SK-MEL-5 (cell line): Measurements from ENCODE around the gene USE1. TPM values are rescaled to one million over a fixed set of nuclear protein-coding genes. Genes with fewer than 3 reads are reported as not detected.

Experiments used
- DNase-seq: peaks from one replicate; pipeline ENCODE4 v3.0.0-alpha.2; 2016; ENCODE audit warnings: low read depth, low spot score
- in situ Hi-C: cut with HindIII; loops from 2 replicates; pipeline ENCODE4 v1.10.0; 2016; ENCODE audit warnings: low sequenced_read_pairs, high pct_unique_total_duplicates, low pct_unique_long_range_greater_than_20kb
- total RNA-seq: library from RNA; depleted of rRNA; stranded (reverse); fragments of >200 nt; shearing (Covaris generic); gene quantifications from 2 replicates; pipeline ENCODE4 v1.2.3, GENCODE V29; 2014

USE1 gene
- total RNA-seq, 1 experiment from 2014 or later = 6.8 TPM

DNA sequence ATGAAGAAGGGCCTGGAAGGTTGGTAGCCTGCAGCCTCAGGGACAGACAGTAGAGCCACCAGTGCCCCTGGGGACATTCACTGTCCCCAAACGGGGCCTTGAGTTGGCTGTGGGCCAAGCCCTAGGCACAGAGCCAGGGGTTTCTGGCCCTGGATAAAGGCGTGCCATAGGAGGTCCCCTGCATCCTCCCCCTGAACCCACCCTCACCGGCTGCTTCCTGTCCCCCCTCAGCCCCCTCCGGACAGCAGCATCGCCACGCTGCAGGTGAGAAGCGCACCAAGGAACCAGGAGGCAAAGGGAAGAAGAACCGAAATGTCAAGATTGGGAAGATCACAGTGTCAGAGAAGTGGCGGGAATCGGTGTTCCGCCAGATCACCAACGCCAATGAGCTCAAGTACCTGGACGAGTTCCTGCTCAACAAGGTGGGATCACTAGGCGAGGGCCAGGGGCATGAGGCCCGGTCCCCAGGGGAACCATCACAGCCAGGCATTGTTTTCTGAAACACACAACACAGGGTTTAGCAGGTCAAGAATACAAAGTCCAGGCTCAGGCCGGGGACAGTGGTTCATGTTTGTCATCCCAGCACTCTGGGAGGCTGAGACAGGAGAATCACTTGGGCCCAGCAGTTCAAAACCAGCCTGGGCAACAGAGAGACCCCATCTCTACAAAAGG, 14.6 kb upstream of the USE1 start:
- DNase-seq = no peak
- in situ Hi-C loops = no loop called here

DNA sequence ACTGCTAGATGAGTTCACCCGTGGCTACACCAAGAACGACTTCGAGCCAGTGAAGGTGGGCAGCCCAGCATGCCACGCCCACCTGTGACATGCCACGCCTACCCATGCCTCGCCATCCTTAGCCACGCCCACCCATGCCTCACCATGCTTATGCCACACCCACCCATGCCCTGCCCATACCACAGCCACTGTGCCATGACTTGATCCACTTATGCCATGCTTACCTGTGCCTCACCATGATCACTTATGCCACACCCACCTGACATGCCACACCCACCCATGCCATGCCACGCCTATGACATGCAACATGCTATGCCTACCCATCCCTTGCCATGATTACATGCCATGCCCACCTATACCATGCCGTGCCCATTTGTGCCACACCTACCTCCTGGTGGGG, 12.9 kb upstream of the USE1 start:
- in situ Hi-C loops = no loop called here
- peak; percentile 62 for DNase-seq

- no peak for DNase-seq
- in situ Hi-C loops = no loop called here
These were observed 12.4 kb upstream of the USE1 start for GRCh38 chr19:17202713-17203112.

DNA sequence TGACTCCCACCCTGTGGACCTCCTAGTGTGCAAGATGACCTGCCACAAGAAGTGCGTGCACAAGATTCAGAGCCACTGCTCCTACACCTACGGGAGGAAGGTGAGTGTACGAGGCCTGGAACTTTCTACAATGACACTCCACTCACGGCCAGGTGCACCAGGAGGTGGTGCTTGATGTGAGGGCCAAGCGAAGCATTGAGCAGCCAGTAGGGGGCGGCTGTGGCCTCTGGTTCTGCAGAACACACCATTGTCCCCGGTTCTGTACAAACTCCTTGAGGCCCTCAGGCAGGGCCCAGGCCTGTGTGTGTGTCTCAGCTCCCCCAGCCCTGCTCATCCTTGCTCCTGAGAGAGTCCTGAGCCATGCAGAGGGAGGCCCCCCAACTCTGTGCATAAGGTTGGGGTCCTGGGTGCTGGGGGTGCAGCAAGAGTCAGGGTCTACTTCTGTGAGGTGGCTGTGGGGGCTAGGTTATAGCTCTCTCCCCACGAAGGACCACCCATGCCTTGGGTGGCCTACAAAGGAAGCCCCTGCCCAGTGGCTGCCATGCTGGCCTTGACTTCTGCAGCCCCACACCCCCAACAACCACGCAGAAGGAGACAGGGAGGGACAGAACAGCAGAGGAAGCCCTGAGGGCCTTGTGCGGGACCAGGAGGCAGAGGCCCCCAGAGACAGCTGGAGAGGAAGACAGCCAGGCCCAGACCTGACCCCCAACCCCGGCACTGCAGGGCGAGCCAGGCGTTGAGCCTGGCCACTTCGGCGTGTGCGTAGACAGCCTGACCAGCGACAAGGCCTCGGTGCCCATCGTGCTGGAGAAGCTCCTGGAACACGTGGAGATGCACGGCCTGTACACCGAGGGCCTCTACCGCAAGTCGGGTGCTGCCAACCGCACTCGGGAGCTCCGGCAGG, 9.7 kb upstream of the USE1 start:
- DNase-seq = peak; percentile 41
- in situ Hi-C loops = no loop called here

DNA sequence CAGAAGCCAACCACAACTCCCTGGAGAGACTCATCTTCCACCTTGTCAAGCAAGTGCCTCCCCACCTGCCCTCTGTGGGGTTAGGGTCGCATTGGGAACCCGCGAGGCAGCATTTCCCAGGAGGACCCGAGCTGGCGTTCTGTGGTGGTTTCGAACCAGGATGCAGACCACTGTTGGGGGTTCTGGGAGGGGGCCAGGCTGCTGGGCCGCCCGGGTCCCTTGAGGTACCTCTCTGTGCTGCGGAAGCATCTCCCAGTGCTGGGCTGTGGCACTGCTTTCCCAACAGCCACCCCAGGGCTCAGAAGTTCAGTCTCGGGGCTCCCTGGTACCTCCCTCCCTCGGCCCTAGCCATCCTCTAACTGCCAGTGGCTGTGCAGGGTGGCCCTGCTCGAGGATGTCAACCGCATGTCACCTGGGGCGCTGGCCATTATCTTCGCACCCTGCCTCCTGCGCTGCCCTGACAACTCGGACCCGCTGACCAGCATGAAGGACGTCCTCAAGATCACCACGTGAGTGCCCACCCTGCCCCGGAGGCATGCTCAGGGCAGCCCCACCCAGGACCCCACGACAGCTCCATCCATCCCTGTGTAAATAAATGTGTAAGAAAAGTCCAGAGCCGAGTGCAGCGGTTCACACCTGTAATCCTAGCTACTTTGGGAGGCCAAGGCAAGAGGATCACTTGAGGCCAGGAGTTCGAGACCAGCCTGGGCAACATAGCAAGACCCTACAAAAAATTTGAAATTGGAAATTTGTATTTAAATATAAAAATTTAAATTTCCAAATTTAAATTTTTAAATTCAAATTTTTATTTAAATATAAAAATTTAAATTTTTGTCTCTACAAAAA, 8.2 kb upstream of the USE1 start:
- in situ Hi-C loops = no loop called here
- no peak for DNase-seq

GRCh38 chr19:17209126-17210036, 5.8 kb upstream of the USE1 start:
- in situ Hi-C loops = no loop called here
- peak; percentile 89 for DNase-seq

DNA sequence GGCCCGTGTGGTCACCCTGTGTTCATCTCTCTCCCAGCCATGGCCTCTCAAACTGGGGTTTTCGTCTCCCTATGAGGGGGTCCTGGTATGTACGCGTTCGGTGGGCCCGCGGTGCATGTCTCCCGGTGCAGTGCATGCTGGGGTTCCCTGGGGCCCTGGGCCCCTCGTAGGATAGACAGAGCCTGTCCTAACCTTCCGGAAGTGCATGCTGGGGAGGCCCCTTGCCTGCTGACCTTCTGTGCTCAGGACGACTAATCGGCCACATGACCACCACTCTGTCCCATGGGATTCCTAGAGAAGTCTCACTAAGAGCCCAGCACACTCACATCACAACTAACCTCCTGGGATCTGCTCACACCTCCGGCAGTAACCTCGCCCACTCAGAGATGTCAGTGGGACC, 4.9 kb upstream of the USE1 start:
- peak; percentile 40 for DNase-seq
- in situ Hi-C loops = no loop called here

GRCh38 chr19:17211547-17212446, 3.4 kb upstream of the USE1 start:
- no peak for DNase-seq
- in situ Hi-C loops = no loop called here

DNA sequence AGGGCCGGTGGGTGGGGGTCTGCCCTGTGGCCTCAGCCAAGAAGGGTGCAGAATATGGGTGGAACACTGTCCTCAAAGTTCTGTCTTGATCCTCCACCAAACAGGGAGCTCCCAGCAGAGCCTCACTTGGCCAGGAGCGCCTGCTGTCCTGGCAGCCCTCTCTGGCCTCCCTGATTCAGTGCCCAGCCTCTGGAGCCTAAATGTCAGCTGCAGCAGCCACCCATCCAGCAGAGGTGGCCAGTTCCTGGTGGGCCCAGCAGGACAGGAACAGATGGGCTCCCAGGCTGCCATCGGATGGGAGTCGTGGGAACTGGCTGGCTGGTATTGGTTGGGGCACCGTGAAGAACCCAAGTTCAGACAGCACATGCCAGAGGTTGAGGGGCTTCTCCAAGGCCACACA, 1.8 kb upstream of the USE1 start:
- DNase-seq = no peak
- in situ Hi-C loops = no loop called here

- DNase-seq = no peak
- in situ Hi-C loops = no loop called here
These were observed 540 bp upstream of the USE1 start for GRCh38 chr19:17214508-17215126.

- in situ Hi-C loops = no loop called here
- DNase-seq = no peak
These were observed 1.0 kb downstream of the USE1 start for GRCh38 chr19:17216058-17216670.

- no peak for DNase-seq
- in situ Hi-C loops = no loop called here
These were observed 4.1 kb downstream of the USE1 start for GRCh38 chr19:17219286-17219685.

GRCh38 chr19:17220207-17220758, 5.1 kb downstream of the USE1 start:
- in situ Hi-C loops = no loop called here
- no peak for DNase-seq

DNA sequence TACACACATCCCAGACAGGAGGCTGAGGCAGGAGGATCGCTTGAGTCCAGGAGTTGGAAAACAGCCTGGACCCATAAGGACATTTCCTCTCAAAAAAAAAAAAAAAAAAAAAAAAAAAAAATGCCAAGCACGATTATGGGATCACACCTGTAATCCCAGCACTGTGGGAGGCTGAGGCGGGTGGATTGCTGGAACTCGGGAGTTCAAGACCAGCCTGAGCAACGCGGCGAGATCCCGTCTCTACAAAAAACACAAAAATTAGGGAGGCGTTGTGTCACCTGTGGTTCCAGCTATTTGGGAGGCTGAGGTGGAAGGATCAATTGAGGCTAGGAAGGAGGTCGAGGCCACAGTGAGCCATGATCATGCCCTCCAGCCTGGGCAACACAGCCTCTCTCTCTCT, 9.9 kb downstream of the USE1 start:
- in situ Hi-C loops = no loop called here

More for the DNA sequence above, 9.9 kb downstream of the USE1 start:
- no peak for DNase-seq
